Smooth muscle cell (in vitro differentiated cells): ENCODE data around the gene TRIM65. TPM values are rescaled to one million over a fixed set of nuclear protein-coding genes. Genes with fewer than 3 reads are reported as not detected.

Source experiments
- DNase-seq: peaks from one replicate; lab custom pipeline; 2025; ENCODE audit not compliant: unreplicated experiment; lab: John Stamatoyannopoulos, UW
- H2AFZ ChIP-seq: fragments of 200-600 bp; sonication (generic); 2 replicates; pipeline ENCODE4 v1.6.0; 2016; ENCODE audit warnings: antibody characterized with exemption, low read depth, mild to moderate bottlenecking
- H3F3A ChIP-seq: fragments of 200-600 bp; sonication (generic); 2 replicates; pipeline ENCODE4 v1.6.0; 2017; ENCODE audit warnings: antibody characterized with exemption, low read depth
- H3K27ac ChIP-seq: fragments of 200-600 bp; sonication (generic); 2 replicates; pipeline ENCODE4 v1.5.1; 2016; ENCODE audit warnings: low read depth, mild to moderate bottlenecking
- H3K27me3 ChIP-seq: fragments of 200-600 bp; sonication (generic); 2 replicates; pipeline ENCODE4 v1.6.1; 2016; ENCODE audit warnings: low read depth, mild to moderate bottlenecking
- H3K36me3 ChIP-seq: fragments of 200-600 bp; sonication (generic); 2 replicates; pipeline ENCODE4 v1.5.1; 2016; ENCODE audit warnings: low read depth
- H3K4me1 ChIP-seq: fragments of 200-600 bp; sonication (generic); 2 replicates; pipeline ENCODE4 v1.5.1; 2016; ENCODE audit warnings: low read depth
- H3K4me2 ChIP-seq: fragments of 200-600 bp; sonication (generic); 2 replicates; pipeline ENCODE4 v1.6.0; 2016; ENCODE audit warnings: mild to moderate bottlenecking
- H3K4me3 ChIP-seq: fragments of 200-600 bp; sonication (generic); 2 replicates; pipeline ENCODE4 v1.5.1; 2016; ENCODE audit warnings: mild to moderate bottlenecking
- H3K79me2 ChIP-seq: fragments of 200-600 bp; sonication (generic); 2 replicates; pipeline ENCODE4 v1.6.0; 2016; ENCODE audit warnings: low read depth, mild to moderate bottlenecking
- H3K9ac ChIP-seq: fragments of 200-600 bp; sonication (generic); 2 replicates; pipeline ENCODE4 v1.6.0; 2016; ENCODE audit warnings: low read depth
- H3K9me3 ChIP-seq: fragments of 200-600 bp; sonication (generic); replicated peaks from 2 replicates; pipeline ENCODE4 v1.5.1; 2016; ENCODE audit warnings: low read depth
- H4K20me1 ChIP-seq: fragments of 200-600 bp; sonication (generic); 2 replicates; pipeline ENCODE4 v1.6.0; 2016; ENCODE audit warnings: low read depth
- WGBS: methylation state at CpG from one replicate; pipeline ENCODE4 v1.1.7; 2016; ENCODE audit warnings: low lambda C conversion rate; 5-methylcytosine and 5-hydroxymethylcytosine counted together
- polyA plus RNA-seq: library from polyadenylated mRNA; unstranded; fragments of >200 nt; fragmentation: Nextera tagmentation; extraction: Ambion mirVana; gene quantifications from 2 replicates; pipeline ENCODE4 v1.2.1, GENCODE V29; 2016
- total RNA-seq: library from RNA; depleted of rRNA; stranded (reverse); fragments of >200 nt; gene quantifications from 2 replicates; pipeline ENCODE4 v1.2.3, GENCODE V29; 2014
- TF ChIP-seq, protein P1 (sequence below): fragments of 200-600 bp; sonication (generic); IDR thresholded peaks from 2 replicates; pipeline ENCODE4 v1.5.1; 2017; ENCODE audit warnings: borderline replicate concordance, mild to moderate bottlenecking, antibody characterized with exemption; ENCODE audit not compliant: insufficient read depth, poor library complexity, severe bottlenecking

The TRIM65 gene
- total and polyA plus RNA-seq, 2 experiments from 2014 or later: 13.3 to 17.4 TPM

- H3K9ac ChIP-seq: peak overlapping the region; percentile 68
- no peaks in the 10 kb centered on the region for H3K79me2 ChIP-seq
- no peaks in the 10 kb centered on the region for H3K27me3 ChIP-seq
- 70% methylated on average over 26 of the region's 26 CpGs for WGBS
- no peaks in the 10 kb centered on the region for H3K9me3 ChIP-seq
- no peak overlapping the region for H2AFZ ChIP-seq
- peak overlapping the region; percentile 88 for H3K27ac ChIP-seq
- peaks cover 11% of the 10 kb centered on the region for H3K4me1 ChIP-seq
- H3F3A ChIP-seq: peaks cover 16% of the 10 kb centered on the region
- no peak for DNase-seq
- H3K4me3 ChIP-seq: peak overlapping the region; percentile 52
- H3K36me3 ChIP-seq: no peaks in the 10 kb centered on the region
- TF ChIP-seq, protein P1, sequence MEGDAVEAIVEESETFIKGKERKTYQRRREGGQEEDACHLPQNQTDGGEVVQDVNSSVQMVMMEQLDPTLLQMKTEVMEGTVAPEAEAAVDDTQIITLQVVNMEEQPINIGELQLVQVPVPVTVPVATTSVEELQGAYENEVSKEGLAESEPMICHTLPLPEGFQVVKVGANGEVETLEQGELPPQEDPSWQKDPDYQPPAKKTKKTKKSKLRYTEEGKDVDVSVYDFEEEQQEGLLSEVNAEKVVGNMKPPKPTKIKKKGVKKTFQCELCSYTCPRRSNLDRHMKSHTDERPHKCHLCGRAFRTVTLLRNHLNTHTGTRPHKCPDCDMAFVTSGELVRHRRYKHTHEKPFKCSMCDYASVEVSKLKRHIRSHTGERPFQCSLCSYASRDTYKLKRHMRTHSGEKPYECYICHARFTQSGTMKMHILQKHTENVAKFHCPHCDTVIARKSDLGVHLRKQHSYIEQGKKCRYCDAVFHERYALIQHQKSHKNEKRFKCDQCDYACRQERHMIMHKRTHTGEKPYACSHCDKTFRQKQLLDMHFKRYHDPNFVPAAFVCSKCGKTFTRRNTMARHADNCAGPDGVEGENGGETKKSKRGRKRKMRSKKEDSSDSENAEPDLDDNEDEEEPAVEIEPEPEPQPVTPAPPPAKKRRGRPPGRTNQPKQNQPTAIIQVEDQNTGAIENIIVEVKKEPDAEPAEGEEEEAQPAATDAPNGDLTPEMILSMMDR: no peak
- peak overlapping the region; percentile 88 for H3K4me2 ChIP-seq
- H4K20me1 ChIP-seq: no peaks in the 10 kb centered on the region
These were observed 20.4 kb downstream of the TRIM65 start for GRCh38 chr17:75876190-75876937.

DNA sequence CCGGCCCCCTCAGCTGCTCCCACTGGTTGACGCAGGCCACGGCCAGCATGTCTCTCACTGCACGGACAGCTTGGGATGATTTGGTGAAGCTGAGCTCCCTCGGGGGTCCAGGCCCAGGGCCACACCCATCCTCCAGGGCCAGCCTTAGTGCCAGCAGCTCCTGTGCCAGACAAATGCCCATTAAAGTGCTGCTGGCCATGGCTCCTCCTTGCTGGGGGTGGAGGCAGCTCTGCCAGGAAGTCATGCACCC is 20.9 kb downstream of the TRIM65 start:
- TF ChIP-seq, protein P1: no peak
- peak overlapping the region; percentile 88 for H3K27ac ChIP-seq
- H3K79me2 ChIP-seq: no peaks in the 10 kb centered on the region
- peaks cover 16% of the 10 kb centered on the region for H3F3A ChIP-seq
- WGBS: 86% methylated on average over 5 of the region's 5 CpGs
- no peak overlapping the region for H3K4me3 ChIP-seq
- H4K20me1 ChIP-seq: no peaks in the 10 kb centered on the region
- H3K9ac ChIP-seq: no peak overlapping the region
- no peak overlapping the region for H3K4me2 ChIP-seq
- no peaks in the 10 kb centered on the region for H3K9me3 ChIP-seq
- H3K36me3 ChIP-seq: no peaks in the 10 kb centered on the region
- DNase-seq: no peak
- no peak overlapping the region for H2AFZ ChIP-seq
- peaks cover 11% of the 10 kb centered on the region for H3K4me1 ChIP-seq
- H3K27me3 ChIP-seq: no peaks in the 10 kb centered on the region

GRCh38 chr17:75875182-75875939 is 21.4 kb downstream of the TRIM65 start:
- Histone ChIP-seq H3K27ac (peak overlapping the region; percentile 88), H3K79me2 (no peaks in the 10 kb centered on the region), H3K9ac (no peak overlapping the region), H3K4me1 (peaks cover 11% of the 10 kb centered on the region), H3K4me2 (no peak overlapping the region), H3K27me3 (no peaks in the 10 kb centered on the region), H2AFZ (no peak overlapping the region), H3K4me3 (no peak overlapping the region), H3F3A (peaks cover 16% of the 10 kb centered on the region), H3K36me3 (no peaks in the 10 kb centered on the region), H4K20me1 (no peaks in the 10 kb centered on the region), H3K9me3 (no peaks in the 10 kb centered on the region)
- no peak for DNase-seq
- TF ChIP-seq, protein P1: no peak
- 89% methylated on average over 17 of the region's 18 CpGs for WGBS
